ENCODE results near the gene DISC1.

DNA sequence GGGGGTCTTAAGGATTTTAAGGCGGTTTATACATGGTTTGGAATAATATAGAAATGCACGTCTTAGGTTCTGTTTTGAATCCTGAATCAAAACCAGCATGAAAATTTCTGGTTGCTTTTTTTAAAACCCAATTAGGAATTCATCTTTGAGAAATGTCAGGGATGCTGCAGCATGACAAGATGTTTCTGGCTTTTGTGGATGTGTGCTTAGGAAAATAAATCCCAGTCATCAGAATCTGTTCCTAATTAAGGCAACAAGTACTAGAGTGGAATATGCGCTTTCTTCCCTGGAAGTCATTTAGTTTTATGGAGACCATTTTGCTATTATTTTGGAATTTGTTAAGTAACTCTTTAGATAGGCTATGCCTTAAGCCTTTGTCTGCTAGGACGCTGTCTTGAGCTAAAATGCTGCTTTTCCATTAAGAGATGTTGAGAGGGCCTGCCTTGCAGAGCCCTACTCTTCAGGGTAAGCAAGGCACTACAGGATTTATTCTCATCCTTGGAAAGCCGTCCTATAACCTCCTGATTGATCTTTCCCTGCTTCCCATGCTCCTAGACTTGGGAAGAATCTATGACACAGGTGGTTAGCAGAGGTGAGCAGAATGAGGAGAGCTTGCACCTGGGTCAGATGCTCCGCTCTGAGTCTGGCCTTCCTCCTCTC is 332.8 kb downstream of the DISC1 start:
- TF ChIP-seq CTCF (CRISPR knock-in tag; IDR thresholded peaks at IDR 0.05) (no peak), SMC3 (IDR thresholded peaks at IDR 0.05; ENCODE audit: low read length) (no peak)
